ENCODE results near the gene SLIT3. TPM values are rescaled to one million over a fixed set of nuclear protein-coding genes. Genes with fewer than 3 reads are reported as not detected.

Gene SLIT3
- total RNA-seq, 2 donors from 2014 or later, result 6.6 to 6.7 TPM

- Histone ChIP-seq H3K36me3 (replicated peaks in 1 of 2; ENCODE audit: insufficient read depth in 1 of 2, low read depth in 2 of 2) (no peaks in the 10 kb centered on the region), H3K9me3 (no peaks in the 10 kb centered on the region), H3K4me1 (no peaks in the 10 kb centered on the region), H3K4me3 (no peak overlapping the region), H3K27ac (no peak overlapping the region), H3K27me3 (no peaks in the 10 kb centered on the region)
- TF ChIP-seq POLR2A (IDR thresholded peaks at IDR 0.05), result no peak
- TF ChIP-seq, protein P1, sequence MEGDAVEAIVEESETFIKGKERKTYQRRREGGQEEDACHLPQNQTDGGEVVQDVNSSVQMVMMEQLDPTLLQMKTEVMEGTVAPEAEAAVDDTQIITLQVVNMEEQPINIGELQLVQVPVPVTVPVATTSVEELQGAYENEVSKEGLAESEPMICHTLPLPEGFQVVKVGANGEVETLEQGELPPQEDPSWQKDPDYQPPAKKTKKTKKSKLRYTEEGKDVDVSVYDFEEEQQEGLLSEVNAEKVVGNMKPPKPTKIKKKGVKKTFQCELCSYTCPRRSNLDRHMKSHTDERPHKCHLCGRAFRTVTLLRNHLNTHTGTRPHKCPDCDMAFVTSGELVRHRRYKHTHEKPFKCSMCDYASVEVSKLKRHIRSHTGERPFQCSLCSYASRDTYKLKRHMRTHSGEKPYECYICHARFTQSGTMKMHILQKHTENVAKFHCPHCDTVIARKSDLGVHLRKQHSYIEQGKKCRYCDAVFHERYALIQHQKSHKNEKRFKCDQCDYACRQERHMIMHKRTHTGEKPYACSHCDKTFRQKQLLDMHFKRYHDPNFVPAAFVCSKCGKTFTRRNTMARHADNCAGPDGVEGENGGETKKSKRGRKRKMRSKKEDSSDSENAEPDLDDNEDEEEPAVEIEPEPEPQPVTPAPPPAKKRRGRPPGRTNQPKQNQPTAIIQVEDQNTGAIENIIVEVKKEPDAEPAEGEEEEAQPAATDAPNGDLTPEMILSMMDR (IDR thresholded peaks at IDR 0.05), result no peak
- WGBS, 2 donors, result 53 to 65% methylated on average over 10 of the region's 10 CpGs
- intact Hi-C loops (cut with DNase I), result no loop called here
- no peak for DNase-seq
- ATAC-seq, result no peak
Measured at GRCh38 chr5:168654211-168654721, 646.7 kb downstream of the SLIT3 start.

- Histone ChIP-seq H3K27ac (no peak overlapping the region), H3K36me3 (replicated peaks in 1 of 2; ENCODE audit: insufficient read depth in 1 of 2, low read depth in 2 of 2) (no peaks in the 10 kb centered on the region), H3K27me3 (no peaks in the 10 kb centered on the region), H3K4me3 (no peak overlapping the region), H3K4me1 (no peaks in the 10 kb centered on the region), H3K9me3 (no peaks in the 10 kb centered on the region)
- 50 to 51% methylated on average over 4 of the region's 4 CpGs for WGBS, 2 donors
- TF ChIP-seq, protein P1 (IDR thresholded peaks at IDR 0.05), result no peak
- no peak for TF ChIP-seq POLR2A (IDR thresholded peaks at IDR 0.05)
- ATAC-seq, result no peak
- intact Hi-C loops (cut with DNase I), result no loop called here
- no peak for DNase-seq
Measured at GRCh38 chr5:168653626-168654025, 647.3 kb downstream of the SLIT3 start.

DNA sequence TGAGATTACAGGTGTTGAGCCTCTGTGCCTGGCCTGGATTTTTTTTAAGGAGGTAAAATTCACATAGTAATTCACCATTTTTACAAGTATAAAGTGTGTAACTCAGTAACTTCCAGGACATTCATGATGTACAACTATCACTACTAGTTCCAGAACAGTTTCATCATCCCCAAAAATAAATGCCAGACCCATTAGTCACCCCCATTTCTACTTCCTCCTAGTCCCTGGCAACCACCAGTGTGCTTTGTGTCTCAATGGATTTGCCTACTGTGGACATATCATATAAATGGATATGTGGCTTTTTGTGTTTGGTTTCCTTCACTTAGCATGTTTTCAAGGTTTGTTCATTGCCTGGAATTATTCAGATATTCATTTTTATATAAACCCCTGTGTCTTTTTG, 649.3 kb downstream of the SLIT3 start:
- Histone ChIP-seq H3K9me3 (no peaks in the 10 kb centered on the region), H3K27me3 (no peaks in the 10 kb centered on the region), H3K4me3 (no peak overlapping the region), H3K27ac (no peak overlapping the region), H3K4me1 (no peaks in the 10 kb centered on the region), H3K36me3 (replicated peaks in 1 of 2; ENCODE audit: insufficient read depth in 1 of 2, low read depth in 2 of 2) (no peaks in the 10 kb centered on the region)
- peak in 1 of 4 donors; percentile 18 for DNase-seq
- TF ChIP-seq POLR2A (IDR thresholded peaks at IDR 0.05), result no peak
- TF ChIP-seq, protein P1 (IDR thresholded peaks at IDR 0.05), result no peak
- ATAC-seq, result peak; percentile 42
- intact Hi-C loops (cut with DNase I), result no loop called here

DNA sequence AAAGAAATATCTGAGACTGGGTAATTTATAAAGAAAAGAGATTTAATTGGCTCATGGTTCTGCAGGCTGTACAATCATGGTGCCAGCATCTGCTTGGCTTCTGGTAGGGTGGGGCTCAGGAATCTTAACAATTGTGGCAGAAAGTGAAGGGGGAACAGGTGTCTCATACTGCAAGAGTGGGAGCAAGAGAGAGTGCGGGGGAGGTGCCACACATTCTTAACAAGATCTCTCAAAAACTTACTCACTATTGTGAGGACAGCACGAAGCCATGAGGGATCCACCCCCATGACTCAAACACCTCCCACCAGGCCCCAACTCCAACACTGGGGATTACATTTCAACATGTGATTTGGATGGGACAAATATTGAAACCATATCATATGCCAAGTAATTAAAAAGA, 651.6 kb downstream of the SLIT3 start:
- Histone ChIP-seq H3K27me3 (no peaks in the 10 kb centered on the region), H3K36me3 (replicated peaks in 1 of 2; ENCODE audit: insufficient read depth in 1 of 2, low read depth in 2 of 2) (no peaks in the 10 kb centered on the region), H3K9me3 (no peaks in the 10 kb centered on the region), H3K27ac (no peak overlapping the region), H3K4me1 (no peaks in the 10 kb centered on the region), H3K4me3 (no peak overlapping the region)
- DNase-seq (no peak), ATAC-seq (no peak)
- WGBS, 2 donors, result 61 to 92% methylated on average over 2 of the region's 2 CpGs
- intact Hi-C loops (cut with DNase I), result no loop called here
- TF ChIP-seq, protein P1 (IDR thresholded peaks at IDR 0.05), result no peak
- TF ChIP-seq POLR2A (IDR thresholded peaks at IDR 0.05), result no peak

GRCh38 chr5:168648576-168648975, 652.4 kb downstream of the SLIT3 start:
- no peak for TF ChIP-seq POLR2A (IDR thresholded peaks at IDR 0.05)
- TF ChIP-seq, protein P1 (IDR thresholded peaks at IDR 0.05), result no peak
- Histone ChIP-seq H3K4me1 (no peaks in the 10 kb centered on the region), H3K27ac (no peak overlapping the region), H3K4me3 (no peak overlapping the region), H3K9me3 (no peaks in the 10 kb centered on the region), H3K27me3 (no peaks in the 10 kb centered on the region), H3K36me3 (replicated peaks in 1 of 2; ENCODE audit: insufficient read depth in 1 of 2, low read depth in 2 of 2) (no peaks in the 10 kb centered on the region)
- intact Hi-C loops (cut with DNase I), result no loop called here
- ATAC-seq (no peak), DNase-seq (no peak)
- 87 to 100% methylated on average over 1 of the region's 1 CpG for WGBS, 2 donors
